PC-9 (cell line): ENCODE results near the gene SUGP2.

Experiments
- EZH2 ChIP-seq: fragments of 200-600 bp; sonication (generic); IDR thresholded peaks from 2 replicates; pipeline ENCODE4 v1.8.0; 2017; ENCODE audit warnings: antibody characterized with exemption, low read depth
- TF ChIP-seq, protein P1 (sequence below): fragments of 200-600 bp; sonication (generic); conservative IDR thresholded peaks from 2 replicates; pipeline ENCODE4 v1.6.1; 2017; ENCODE audit warnings: mixed run types, antibody characterized with exemption, mild to moderate bottlenecking, moderate library complexity

DNA sequence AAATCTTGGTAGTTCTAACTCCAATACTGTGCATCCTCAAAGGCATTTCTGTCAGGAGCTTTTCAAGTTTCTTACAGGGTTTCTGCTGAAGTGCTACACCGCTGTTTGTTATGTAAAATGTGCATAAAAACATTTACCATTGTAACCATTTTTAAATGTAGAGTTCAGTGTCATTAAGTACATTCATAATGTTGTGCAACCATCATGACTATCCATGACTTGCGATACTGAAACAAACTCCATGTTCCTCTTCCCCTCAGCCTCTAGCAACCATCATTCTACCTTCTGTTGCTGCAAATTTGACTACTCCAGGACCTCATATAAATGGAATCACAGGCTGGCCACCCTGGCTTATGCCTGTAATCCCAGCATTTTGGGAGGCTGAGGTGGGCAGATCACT is 16.1 kb upstream of the SUGP2 start:
- TF ChIP-seq, protein P1, sequence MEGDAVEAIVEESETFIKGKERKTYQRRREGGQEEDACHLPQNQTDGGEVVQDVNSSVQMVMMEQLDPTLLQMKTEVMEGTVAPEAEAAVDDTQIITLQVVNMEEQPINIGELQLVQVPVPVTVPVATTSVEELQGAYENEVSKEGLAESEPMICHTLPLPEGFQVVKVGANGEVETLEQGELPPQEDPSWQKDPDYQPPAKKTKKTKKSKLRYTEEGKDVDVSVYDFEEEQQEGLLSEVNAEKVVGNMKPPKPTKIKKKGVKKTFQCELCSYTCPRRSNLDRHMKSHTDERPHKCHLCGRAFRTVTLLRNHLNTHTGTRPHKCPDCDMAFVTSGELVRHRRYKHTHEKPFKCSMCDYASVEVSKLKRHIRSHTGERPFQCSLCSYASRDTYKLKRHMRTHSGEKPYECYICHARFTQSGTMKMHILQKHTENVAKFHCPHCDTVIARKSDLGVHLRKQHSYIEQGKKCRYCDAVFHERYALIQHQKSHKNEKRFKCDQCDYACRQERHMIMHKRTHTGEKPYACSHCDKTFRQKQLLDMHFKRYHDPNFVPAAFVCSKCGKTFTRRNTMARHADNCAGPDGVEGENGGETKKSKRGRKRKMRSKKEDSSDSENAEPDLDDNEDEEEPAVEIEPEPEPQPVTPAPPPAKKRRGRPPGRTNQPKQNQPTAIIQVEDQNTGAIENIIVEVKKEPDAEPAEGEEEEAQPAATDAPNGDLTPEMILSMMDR: no peak
- no peak for TF ChIP-seq EZH2
